GM12874 (cell line): ENCODE data around the gene HLTF.

ENCODE experiments used
- TF ChIP-seq, protein P1 (sequence below): IDR thresholded peaks from 2 replicates; pipeline ENCODE4 v1.5.1; 2011; ENCODE audit warnings: low read depth, mild to moderate bottlenecking, control low read depth, low read length, moderate library complexity; ENCODE audit not compliant: insufficient read depth

HLTF gene

GRCh38 chr3:149026718-149027117 is 59.6 kb downstream of the HLTF start:
- TF ChIP-seq, protein P1, sequence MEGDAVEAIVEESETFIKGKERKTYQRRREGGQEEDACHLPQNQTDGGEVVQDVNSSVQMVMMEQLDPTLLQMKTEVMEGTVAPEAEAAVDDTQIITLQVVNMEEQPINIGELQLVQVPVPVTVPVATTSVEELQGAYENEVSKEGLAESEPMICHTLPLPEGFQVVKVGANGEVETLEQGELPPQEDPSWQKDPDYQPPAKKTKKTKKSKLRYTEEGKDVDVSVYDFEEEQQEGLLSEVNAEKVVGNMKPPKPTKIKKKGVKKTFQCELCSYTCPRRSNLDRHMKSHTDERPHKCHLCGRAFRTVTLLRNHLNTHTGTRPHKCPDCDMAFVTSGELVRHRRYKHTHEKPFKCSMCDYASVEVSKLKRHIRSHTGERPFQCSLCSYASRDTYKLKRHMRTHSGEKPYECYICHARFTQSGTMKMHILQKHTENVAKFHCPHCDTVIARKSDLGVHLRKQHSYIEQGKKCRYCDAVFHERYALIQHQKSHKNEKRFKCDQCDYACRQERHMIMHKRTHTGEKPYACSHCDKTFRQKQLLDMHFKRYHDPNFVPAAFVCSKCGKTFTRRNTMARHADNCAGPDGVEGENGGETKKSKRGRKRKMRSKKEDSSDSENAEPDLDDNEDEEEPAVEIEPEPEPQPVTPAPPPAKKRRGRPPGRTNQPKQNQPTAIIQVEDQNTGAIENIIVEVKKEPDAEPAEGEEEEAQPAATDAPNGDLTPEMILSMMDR: no peak

DNA sequence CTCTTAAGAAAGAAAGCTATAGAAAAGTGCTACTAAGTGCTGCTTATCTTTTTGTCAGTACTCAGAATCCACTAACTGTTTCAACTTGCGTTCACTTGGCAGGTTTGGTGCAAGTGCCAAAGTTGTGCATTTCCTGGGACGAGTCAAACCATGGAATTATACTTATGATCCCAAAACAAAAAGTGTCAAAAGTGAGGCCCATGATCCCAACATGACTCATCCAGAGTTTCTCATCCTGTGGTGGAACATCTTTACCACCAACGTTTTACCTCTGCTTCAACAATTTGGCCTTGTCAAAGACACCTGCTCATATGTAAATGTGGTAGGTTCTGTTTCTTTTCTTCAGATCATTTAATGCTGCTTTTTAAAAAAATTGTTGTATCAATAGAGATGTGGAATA is 62.4 kb downstream of the HLTF start:
- TF ChIP-seq, protein P1: no peak

DNA sequence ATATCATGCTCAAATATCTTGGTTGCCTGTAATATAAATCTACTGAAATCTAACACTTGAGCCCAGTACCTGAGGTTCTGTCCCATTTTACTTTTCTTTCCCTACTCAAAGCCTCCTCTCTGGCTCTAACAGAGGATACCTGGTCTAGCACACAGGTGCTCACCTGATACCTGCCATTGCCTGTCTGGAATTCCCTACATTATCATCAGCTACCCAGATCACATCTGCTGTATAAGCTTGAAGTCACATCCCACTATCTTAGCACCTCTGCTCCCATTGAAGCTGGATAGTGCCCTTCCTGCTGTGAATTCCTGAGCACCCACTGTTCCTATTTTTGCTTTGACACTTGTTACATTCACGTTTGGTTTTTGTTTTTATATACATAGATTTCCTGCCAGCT is 64.5 kb downstream of the HLTF start:
- TF ChIP-seq, protein P1: no peak

DNA sequence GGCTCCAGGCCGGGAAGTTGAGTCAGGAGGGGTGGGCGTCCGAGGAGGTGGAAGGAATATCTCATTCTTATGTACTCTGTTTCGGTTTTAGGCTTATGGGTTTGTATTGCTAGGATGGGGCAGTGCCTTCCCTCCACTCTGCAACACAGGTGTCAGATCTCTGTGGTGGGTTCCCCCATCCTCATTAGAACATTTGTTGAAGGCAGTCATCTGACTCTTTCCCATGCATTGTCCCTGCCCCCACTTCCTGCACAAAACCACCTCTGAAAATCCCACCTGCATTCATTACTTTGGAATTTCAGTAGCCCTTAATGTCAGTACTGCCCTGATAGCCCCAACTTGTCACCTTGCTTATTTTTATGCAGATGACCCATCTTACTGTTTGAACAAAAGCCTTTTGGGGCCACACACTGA is 65.5 kb downstream of the HLTF start:
- TF ChIP-seq, protein P1: no peak

DNA sequence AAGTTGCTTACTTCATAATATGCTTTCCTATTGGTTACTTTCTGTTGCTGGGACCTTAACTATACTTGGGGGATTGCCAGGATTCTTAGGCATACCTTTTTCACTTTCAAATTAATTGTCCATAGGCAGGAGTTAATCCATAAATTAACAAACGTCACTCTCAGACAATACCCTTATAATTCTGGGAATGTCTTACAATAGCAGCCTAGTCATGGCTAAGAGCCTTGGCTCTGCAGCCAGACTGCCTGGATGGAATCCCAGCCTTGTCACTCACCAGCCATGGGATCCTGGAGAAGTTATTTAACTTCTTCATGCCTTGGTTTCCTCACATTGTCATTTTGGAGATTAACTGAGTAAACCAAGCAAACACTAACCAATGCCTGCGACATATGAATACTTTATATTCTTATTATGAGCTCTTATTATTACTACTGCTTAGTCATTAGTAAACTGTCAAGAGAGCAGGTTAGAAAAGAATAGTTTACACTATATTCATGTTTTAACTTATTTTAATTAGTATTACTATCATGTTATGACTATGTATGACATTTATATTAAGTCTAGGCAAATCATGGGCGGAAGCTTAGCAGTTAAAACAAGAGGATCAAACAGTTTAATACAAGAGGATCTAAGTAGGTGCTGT is 66.0 kb downstream of the HLTF start:
- TF ChIP-seq, protein P1: no peak

DNA sequence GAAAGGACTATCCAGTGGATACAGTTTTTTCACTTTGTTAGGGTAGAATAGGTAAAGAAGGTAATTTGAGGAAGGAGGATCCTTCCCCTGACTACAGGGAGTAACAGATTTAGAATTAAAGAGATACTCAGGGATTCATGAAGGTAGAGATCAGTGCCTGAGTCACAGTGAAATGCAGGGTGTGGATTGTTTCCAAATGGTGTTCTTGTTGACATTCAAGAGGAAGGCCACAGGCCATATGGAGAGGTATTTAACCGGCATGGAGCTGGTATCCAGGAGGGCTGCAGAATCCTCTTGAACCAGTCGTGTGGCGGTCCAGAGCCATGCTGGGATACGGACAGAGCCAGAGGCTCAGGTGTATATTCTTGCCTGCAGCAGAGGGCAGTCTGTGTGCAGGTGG is 66.8 kb downstream of the HLTF start:
- TF ChIP-seq, protein P1: no peak

DNA sequence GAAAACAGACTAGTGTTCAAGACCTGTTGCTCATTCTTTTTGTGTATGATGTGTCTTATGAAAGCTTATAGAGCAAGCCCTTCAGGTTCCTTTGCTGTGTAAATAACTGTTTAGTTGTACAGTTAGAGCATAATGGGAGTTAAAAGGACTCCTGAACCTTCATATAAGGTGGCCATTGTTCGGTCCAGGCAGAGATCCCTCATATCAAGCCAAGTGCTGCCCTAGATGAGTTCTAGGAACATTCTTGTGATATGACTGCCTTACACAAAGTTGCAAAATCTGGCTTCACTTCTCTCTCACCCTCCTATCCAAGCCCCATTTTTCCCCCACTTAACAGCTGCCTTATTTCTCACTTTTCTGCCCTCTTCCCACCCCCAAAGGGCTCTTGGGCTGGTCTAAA is 68.1 kb downstream of the HLTF start:
- TF ChIP-seq, protein P1: no peak
